Measurements from ENCODE around the gene IFT25. TPM values are rescaled to one million over a fixed set of nuclear protein-coding genes. Genes with fewer than 3 reads are reported as not detected.
A peak's percentile ranks its signal among the peaks of the same experiment; 100 is the strongest.

Gene IFT25
- total RNA-seq, 4 donors from 2014 or later = 2.4 to 9.1 (median 2.9) TPM

DNA sequence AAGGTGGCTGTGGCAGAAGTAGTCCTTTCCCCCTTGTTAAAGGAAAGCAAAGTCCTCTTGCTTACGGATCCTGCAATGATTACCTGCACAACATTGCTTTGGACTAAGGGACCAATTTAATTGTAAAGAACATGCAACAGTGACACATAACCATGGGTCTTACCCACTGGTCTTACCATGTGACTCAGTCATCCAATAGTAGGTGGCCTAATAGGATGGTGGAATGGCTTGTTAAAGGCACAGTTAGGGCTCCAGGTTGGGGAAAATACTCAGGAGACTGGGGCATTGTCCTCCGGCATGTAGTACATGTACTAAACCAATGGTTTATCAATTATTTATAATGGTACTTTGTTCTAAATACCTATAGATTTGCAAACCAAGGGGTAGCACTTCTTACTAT is 53.8 kb downstream of the IFT25 start:
- Histone ChIP-seq H3K9me3 (no peaks in the 10 kb centered on the region), H3K27me3 (no peaks in the 10 kb centered on the region), H3K4me3 (no peak overlapping the region), H3K4me1 (peaks cover 14 to 15% of the 10 kb centered on the region in 2 donors), H3K36me3 (peaks cover 0 to 4% of the 10 kb centered on the region in 2 donors), H3K27ac (no peak overlapping the region)
- ATAC-seq (no peak), DNase-seq (no peak)
- no peak for TF ChIP-seq POLR2A (IDR thresholded peaks at IDR 0.05)
- TF ChIP-seq, protein P1, sequence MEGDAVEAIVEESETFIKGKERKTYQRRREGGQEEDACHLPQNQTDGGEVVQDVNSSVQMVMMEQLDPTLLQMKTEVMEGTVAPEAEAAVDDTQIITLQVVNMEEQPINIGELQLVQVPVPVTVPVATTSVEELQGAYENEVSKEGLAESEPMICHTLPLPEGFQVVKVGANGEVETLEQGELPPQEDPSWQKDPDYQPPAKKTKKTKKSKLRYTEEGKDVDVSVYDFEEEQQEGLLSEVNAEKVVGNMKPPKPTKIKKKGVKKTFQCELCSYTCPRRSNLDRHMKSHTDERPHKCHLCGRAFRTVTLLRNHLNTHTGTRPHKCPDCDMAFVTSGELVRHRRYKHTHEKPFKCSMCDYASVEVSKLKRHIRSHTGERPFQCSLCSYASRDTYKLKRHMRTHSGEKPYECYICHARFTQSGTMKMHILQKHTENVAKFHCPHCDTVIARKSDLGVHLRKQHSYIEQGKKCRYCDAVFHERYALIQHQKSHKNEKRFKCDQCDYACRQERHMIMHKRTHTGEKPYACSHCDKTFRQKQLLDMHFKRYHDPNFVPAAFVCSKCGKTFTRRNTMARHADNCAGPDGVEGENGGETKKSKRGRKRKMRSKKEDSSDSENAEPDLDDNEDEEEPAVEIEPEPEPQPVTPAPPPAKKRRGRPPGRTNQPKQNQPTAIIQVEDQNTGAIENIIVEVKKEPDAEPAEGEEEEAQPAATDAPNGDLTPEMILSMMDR (IDR thresholded peaks at IDR 0.05 in 4 of 5, conservative IDR thresholded peaks at IDR 0.05 in 1 of 5) = no peak
- in situ Hi-C loops (cut with MboI; ENCODE audit: low sequenced_read_pairs in 4 of 4) (no loop called here), intact Hi-C loops (cut with DNase I; ENCODE audit: low total_unique reads) (no loop called here)

DNA sequence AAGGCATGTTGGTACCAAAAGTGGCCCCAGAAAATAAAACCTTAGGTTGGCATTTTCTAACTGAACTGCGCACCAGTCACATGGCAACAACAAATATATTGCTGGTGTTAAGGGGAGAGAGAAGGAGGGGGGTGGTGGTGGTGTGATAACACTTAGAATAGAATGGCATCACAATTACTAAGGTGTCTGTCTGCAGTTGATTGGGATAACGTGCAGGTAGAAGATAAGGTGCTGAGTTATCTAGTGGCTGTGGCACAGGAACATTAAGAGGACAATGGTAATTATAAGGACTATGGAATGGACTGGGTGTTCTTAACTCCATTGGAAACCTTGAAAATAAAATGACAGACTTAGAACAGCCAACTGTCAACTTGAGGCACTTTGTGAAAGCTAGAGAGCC is 54.5 kb downstream of the IFT25 start:
- TF ChIP-seq POLR2A (IDR thresholded peaks at IDR 0.05) = no peak
- TF ChIP-seq, protein P1 (IDR thresholded peaks at IDR 0.05 in 4 of 5, conservative IDR thresholded peaks at IDR 0.05 in 1 of 5) = no peak
- in situ Hi-C loops (cut with MboI; ENCODE audit: low sequenced_read_pairs in 4 of 4) (no loop called here), intact Hi-C loops (cut with DNase I; ENCODE audit: low total_unique reads) (no loop called here)
- H3K27ac ChIP-seq = no peak overlapping the region
- no peaks in the 10 kb centered on the region for H3K27me3 ChIP-seq
- H3K36me3 ChIP-seq = peaks cover 0 to 4% of the 10 kb centered on the region in 2 donors
- no peak overlapping the region for H3K4me3 ChIP-seq
- DNase-seq (no peak), ATAC-seq (no peak)
- H3K9me3 ChIP-seq = no peaks in the 10 kb centered on the region
- peaks cover 14 to 15% of the 10 kb centered on the region in 2 donors for H3K4me1 ChIP-seq

DNA sequence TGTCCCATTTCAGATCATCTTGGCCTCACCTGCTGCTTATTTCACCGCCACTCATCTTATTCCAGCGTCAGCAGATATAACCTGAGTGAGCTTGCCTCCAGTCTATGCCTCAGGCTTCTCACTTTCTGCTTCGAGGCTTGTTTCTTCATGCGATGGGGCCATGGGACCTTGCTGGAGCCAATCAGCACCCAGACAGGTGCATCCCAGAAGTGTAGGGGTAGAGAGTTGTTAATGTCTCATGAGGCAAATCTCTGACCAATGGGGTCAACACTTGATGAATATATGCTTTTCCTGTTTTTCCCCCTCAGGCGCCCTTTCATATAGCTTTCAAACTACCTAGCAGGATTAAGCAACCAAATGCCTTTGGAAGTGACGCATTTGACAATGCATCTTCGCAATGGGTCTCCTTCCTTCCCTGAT is 55.0 kb downstream of the IFT25 start:
- no peaks in the 10 kb centered on the region for H3K9me3 ChIP-seq
- peaks cover 14 to 15% of the 10 kb centered on the region in 2 donors for H3K4me1 ChIP-seq
- in situ Hi-C loops (cut with MboI; ENCODE audit: low sequenced_read_pairs in 4 of 4) = no loop called here
- no peaks in the 10 kb centered on the region for H3K27me3 ChIP-seq
- peak overlapping the region; percentile 90 to 97 (median 95) for H3K4me3 ChIP-seq
- H3K27ac ChIP-seq = peak overlapping the region; percentile 76 to 86 (median 80)
- peaks cover 0 to 4% of the 10 kb centered on the region in 2 donors for H3K36me3 ChIP-seq
- peak in 1 of 2 donors; percentile 50 for DNase-seq
- intact Hi-C loops (cut with DNase I; ENCODE audit: low total_unique reads) = no loop called here
- peak; percentile 57 to 63 for ATAC-seq
- no peak for TF ChIP-seq POLR2A (IDR thresholded peaks at IDR 0.05)
- TF ChIP-seq, protein P1 (IDR thresholded peaks at IDR 0.05 in 4 of 5, conservative IDR thresholded peaks at IDR 0.05 in 1 of 5) = no peak

DNA sequence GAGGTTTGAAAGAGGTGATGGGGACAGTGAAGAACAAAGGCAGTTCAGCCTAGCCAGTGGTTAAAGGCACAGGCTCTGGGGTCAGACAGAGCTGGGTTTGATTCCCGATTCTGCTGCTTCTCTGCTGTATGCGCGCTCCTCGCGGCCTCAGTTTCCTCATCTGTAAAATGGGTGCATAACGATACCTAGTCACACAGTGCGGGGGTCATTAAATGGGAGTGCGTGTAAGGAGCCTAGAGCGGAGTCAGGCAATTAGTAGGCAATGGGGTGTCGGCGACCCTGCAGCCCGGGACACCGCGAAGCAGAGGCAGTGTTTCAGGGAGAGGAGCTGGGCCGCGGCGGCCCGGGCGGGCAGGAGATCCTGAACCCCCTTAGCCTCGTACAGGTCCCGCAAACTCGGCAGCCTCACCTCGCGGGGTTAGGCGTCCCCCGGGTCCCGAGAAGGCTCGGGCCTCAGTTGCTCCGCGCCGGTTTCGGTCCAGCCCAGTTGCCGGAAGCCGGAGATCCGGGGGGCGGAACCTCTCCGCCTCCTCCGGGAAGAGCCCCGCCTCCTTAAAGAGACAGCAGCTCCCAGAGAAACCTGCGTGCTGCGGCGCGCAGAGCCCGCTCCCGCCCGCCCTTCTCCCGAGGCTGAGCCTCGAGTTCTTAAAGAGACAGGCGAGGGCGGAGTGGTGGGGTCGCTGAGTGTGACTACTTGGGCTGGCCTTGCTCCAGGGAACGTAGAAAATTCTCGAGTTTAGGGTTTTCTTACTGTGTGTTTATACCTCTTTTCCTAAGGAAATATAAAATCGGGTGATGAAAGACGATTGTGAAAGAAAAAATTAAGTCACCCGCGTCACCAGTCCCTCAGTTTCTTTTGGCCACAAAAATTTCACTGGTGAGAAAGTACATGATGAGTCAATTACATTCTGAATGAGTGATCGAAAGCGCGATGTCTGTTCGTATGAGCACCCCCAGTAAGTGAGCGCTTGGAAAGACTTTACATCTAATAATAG is 55.9 kb downstream of the IFT25 start, which contains the start of gene YIPF1:
YIPF1 (minus strand) TSS at position 494 of the 995 bp plus-strand sequence. CDS start 860 bp downstream, outside the sequence.
- peak within 1 kb of the TSS; percentile 76 to 86 (median 80) for H3K27ac ChIP-seq
- H3K4me3 ChIP-seq = peak within 1 kb of the TSS; percentile 90 to 97 (median 95)
- ATAC-seq (peak; percentile 97 to 98), DNase-seq (peak; percentile 79 to 88)
- no peaks in the 10 kb centered on the region for H3K9me3 ChIP-seq
- H3K36me3 ChIP-seq = peaks cover 0 to 4% of the 10 kb centered on the region in 2 donors
- H3K4me1 ChIP-seq = peaks cover 14 to 15% of the 10 kb centered on the region in 2 donors
- intact Hi-C loops (cut with DNase I; ENCODE audit: low total_unique reads) = loop anchor here (1.0 to 5.0 kb wide), 5 partner anchors 51 to 828 kb away; partner anchors contain the start of genes LRRC42, NDC1, TCEANC2 and TMEM59
- in situ Hi-C loops (cut with MboI; ENCODE audit: low sequenced_read_pairs in 4 of 4) = loop anchor here (5.0 to 10.0 kb wide), 3 partner anchors 55 to 65 kb away; partner anchors contain the start of genes IFT25 (in 3 of the 4) and LRRC42 (in 3 of the 4)
- no peaks in the 10 kb centered on the region for H3K27me3 ChIP-seq
- TF ChIP-seq POLR2A (IDR thresholded peaks at IDR 0.05) = peak; percentile 22 to 55
- TF ChIP-seq, protein P1 (IDR thresholded peaks at IDR 0.05 in 4 of 5, conservative IDR thresholded peaks at IDR 0.05 in 1 of 5) = no peak
